GM18526 (cell line): ENCODE results near the gene LYL1.

Source experiments
- POLR2A ChIP-seq: IDR thresholded peaks from 3 replicates; pipeline ENCODE4 v1.6.1; 2011; ENCODE audit not compliant: insufficient read length; ENCODE audit errors: extremely low read depth

Gene LYL1

DNA sequence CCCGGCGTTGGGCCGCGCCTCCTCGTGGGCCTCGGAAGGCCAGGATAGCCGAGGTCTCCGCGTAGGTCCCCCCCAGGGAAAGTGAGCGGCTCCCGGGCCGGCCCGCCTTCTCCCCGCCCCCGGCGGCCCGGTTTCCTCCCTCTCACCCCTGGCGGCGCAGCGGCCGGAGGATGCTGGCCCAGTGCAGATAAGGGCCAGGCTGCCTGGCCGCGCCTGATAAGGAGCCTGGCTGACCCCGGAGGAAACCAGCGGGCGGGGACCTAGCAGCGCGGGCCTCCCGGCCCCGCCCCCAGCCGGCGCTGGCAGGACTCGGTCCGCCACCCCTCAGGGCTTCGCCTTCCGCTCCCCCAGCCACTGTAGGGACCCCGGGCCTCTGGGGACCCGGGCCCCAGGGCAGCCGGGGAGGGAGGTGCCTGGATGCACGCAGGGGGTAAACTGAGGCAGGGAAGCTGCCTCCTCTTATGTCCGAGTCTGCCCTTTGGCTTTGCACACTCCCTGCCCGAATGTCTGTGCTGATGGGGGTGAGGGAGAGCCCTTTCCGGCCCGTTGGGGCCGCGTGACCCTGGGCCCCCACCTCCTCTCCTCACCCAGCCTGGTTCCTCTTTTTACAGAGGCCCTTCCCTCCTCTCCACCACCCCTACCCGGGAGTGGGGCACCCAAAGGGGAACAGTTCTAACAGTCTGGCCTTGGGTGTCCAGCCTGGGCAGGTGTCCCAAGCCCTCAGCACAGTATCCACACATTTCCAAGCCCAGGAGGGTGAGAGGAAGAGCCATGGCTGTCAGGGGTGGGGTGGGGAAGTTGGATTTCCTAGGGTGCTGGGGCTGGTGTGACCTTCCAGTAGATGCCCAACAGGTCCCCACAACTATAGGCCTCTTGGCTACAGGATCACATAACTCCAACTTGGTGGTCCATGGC is at the start of gene LYL1:
Gene LYL1, minus strand, starts transcription at position 193 of the 915 bp plus-strand sequence. CDS start 1,687 bp downstream, outside the sequence.
- peak; percentile 66 for TF ChIP-seq POLR2A

DNA sequence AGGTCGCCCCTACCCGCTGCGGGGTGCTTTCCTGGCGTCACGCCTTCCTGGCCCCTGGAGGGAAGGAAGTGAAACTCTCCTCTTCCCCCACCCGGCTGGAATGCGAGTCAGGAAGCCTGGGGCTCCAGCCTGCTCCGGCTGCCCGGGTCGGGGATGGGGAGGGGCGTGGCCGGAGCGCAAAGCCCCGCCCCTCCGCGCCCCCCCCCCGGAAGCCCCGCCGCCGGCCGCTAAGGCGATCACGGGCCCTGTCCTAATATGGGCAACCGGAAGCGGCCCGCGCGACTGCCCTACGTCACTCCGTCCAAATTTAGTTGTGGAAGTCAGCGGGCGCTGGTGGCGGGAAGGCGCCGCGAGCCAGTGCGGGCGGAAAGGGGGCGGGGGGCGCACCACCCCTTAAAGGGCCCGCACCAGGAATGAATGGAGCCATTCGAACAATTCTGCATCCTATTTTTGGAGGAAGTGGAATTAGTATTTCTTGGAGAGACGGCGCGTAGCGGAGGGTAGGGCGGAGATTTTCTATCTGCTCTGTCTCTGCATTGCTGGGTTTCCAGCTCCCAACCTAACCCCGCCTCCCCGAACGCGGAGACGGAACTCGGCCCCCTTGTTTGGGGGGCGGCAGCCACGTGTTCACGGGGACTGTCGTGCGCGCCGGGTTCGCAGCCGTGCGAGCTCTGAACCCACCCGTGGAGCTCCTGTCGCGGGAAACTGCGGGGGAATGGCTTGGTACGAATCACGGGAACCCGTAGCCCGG is 49.1 kb upstream of the LYL1 start:
- TF ChIP-seq POLR2A = peak; percentile 46

DNA sequence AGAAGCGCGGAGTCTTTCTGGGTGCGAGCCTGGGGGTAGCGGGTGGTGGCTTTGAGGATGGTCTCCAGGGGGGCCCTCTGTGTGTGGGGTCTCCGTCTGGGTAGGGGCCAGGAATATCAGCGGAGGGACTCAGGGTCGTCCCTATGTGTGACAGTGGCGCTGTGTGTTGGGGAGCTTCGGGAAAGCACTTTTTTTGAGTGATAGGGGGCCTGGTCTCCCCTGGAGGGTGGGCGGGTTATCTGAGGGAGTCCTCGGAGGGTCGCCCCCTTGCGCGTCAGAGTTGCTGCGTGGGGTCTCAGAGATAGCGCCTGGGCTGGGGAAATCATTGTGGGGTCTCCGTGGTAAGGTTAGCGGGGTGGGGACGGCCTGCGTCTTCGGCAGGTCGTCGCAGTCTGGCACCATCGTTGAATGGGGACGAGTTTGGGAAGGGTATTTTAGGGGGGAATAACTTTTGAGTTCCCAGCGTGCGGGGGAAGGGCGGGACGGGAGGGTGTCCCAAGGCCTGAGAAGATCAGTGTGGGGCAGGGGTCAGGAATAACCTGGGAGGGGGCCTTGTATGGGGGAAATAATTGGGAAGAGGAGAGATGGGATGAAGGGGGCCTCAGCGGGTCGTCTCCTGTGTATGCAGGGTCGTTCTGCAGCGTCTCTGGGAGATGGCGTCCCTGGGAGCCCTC is 48.4 kb upstream of the LYL1 start:
- no peak for TF ChIP-seq POLR2A

DNA sequence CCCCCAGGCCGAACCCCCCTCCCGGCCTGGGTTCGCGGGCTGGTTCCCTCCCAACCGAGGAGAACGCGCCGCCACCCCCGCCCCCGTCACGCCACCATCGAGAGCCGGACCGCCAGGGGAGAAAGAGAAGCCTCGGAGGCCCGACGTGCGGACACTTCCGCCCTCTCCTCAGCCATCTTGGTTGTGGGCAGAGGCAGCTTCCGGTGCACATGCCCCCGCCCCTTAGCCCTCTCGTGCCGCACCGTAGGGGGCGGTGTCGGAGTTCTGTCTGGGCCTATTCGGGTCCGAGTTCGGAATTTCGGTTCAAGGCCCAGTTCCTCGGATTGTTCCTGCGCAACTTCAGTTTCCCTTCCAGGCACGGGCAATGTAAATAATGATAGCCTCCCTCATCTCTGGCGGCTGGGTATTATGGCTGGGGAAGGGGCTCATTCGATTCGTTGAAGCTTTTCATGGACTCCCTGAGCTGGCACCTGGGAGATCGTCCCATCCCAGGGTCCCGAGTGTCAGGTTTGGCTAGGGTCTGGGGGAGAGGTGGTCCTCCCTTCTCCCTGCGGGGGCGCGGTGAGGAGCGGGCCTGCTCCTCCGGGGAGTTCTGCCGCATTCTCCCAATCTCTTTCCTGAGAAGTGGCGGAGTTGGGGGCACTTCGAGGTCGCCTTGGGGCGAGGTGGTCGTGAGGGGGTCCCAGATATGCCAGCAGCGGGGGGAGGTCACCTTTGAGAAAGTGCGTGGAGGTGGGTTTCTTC is 47.7 kb upstream of the LYL1 start, which contains the start of the genes IER2 and STX10:
Gene IER2, plus strand, starts transcription at position 225 of the 744 bp plus-strand sequence. CDS start 2,776 bp downstream, outside the sequence.
Gene STX10, minus strand, starts transcription at position 189 of the 744 bp plus-strand sequence. CDS start 202 bp downstream, outside the sequence.
- TF ChIP-seq POLR2A = peak; percentile 34

DNA sequence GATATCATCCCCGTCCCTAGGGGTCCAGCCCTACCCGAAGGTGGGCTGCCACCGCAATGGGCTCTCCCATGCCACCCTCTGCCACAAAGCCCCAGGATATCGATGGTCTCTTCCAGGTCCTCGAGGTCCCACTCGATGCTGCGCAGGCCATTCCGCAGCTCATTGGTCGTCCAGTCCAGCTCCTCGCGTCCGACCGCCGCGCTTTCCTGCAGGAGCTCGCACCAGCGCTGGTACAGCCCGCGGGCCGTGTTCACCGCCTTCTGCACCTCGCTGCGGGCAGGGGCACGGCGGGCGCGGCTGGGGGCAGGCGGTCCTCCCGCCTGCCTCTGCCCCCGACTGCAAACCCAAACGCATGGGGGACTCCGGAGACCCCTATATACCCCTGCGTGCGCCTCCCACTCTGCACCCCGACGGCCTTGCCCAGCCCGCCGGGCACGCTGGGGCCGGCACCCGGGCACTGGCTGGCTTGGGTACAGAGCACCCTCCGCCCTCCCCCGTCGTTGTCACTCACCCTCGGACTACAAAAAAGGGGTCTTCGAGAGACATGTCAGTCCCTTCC is 47.0 kb upstream of the LYL1 start:
- no peak for TF ChIP-seq POLR2A

DNA sequence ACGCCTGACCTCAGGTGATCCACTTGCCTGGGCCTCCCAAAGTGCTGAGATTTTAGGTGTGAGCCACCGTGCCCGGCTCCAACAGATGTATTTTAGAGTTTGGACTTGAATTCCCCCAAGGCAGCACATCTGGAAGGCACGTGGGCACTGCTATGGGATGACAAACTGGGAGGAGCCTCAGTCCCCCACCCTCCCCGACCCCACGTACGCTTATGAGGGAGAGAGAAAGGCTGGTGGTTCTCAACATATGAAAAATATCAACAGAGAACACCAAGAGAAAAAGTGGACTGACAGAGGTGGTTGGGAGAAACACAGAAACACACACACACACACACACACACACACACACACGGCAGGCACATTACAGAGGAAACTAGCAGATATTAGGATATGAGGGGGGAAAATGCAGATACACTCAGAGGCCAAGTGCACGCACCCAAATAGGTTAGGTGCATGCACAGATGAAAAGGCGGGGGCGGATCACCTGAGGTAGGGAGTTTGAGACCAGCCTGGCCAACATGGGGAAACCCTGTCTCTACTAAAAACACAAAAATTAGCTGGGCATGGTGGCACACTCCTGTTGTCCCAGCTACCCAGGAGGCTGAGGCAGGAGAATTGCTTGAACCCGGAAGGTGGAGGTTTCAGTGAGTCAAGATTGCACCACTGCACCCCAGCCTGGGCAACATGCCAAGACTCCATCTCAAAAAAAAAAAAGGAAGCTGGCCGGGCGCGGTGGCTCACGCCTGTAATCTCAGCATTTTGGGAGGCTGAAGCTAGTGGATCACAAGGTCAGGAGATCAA is 44.3 kb upstream of the LYL1 start:
- TF ChIP-seq POLR2A = no peak

DNA sequence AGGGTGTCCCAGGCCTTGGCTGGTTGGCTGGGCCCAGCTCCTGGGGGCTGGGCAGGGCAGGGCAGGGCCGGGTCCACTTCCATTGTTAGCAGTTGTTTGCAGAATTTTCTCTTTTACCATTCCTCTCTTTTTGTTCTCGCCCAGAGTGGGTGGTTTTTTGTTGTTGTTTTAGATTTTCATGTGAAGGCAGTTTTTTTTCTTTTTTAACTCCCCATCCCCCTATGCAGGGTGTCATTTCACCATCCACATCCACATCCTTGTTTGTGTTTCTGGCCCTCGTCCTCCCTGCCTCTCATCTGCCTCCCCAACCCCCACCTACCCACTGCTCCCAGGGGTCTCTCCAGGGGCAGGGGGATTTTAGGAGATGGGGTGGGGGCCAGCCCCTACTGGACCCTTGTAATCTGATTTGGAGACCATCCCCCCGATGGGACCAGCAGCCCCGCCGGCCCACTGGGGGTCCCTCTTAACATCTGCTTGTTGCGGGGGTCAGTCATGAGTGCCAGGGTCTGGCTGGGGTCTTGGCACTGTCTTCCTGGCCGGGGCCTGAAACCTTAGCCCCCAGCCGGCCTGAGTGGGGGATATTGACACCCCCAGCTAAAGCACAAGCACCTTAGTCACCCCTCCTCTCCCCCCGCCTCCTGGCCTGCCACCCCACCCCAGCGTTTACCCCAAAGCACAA is 37.1 kb upstream of the LYL1 start:
- no peak for TF ChIP-seq POLR2A

DNA sequence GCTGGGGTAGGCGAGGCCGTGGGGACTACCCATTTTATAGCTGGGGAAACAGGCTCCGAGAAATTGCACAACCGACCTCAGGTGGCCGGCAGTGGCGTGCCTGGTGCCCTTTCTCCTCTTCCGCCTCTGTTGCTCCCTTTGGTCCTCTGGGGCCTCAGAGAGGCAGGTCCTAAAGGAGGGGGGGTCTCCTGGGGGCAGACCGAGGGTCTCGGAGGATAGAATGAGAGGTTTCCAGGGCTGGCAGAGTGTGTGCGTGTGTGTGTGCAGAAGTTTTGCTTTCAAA is 36.2 kb upstream of the LYL1 start:
- no peak for TF ChIP-seq POLR2A

DNA sequence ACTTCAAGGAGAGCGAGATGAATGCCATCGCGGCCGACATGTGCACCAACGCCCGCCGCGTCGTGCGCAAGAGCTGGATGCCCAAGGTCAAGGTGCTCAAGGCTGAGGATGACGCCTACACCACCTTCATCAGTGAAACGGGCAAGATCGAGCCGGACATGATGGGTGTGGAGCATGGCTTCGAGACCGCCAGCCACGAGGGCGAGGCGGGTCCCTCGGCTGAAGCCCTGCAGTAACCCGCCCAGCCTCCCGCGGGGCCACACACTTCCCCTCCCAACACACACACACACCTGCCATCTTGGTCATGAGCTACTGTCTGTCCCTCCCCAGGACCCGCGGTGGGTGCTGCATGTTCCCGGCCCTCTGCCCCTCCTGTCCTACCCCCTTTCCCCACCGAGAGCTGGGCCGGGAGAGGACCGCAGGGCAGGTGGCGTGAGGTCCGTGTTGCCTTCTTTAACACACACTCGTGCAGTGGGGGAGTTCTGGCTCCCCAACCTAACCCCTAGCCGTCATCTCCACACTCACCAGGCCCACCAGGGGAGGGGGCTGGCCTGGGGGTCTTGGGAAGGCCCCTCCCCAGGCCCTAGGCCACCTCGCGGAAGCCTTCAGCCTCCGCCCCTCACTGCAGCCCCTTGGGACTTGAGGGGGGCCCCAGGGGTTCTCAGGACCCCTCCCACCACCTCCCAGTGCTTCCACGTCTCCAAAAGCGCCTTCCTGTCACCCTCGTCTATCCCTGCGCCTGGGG is 35.7 kb upstream of the LYL1 start:
- TF ChIP-seq POLR2A = no peak

DNA sequence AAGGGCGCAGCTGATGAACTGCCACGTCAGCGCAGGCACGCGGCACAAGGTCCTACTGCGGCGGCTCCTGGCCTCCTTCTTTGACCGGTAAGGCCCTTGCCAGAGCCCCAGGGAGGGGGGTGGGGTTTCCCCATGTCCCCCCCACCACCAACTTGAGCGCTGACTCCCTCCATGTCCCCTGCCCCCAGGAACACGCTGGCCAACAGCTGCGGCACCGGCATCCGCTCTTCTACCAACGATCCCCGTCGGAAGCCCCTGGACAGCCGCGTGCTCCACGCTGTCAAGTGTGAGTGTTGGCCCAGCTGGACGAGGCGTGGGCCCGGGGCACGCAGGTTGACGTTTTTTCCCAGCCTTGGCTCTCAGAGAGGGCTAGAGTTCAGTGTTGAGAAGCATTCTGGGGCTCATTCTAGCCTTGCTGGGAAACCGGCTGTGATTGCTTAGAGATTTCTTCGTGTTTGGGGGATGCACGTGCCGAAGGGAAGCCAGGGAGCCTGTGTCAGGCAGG is 34.7 kb upstream of the LYL1 start:
- no peak for TF ChIP-seq POLR2A

DNA sequence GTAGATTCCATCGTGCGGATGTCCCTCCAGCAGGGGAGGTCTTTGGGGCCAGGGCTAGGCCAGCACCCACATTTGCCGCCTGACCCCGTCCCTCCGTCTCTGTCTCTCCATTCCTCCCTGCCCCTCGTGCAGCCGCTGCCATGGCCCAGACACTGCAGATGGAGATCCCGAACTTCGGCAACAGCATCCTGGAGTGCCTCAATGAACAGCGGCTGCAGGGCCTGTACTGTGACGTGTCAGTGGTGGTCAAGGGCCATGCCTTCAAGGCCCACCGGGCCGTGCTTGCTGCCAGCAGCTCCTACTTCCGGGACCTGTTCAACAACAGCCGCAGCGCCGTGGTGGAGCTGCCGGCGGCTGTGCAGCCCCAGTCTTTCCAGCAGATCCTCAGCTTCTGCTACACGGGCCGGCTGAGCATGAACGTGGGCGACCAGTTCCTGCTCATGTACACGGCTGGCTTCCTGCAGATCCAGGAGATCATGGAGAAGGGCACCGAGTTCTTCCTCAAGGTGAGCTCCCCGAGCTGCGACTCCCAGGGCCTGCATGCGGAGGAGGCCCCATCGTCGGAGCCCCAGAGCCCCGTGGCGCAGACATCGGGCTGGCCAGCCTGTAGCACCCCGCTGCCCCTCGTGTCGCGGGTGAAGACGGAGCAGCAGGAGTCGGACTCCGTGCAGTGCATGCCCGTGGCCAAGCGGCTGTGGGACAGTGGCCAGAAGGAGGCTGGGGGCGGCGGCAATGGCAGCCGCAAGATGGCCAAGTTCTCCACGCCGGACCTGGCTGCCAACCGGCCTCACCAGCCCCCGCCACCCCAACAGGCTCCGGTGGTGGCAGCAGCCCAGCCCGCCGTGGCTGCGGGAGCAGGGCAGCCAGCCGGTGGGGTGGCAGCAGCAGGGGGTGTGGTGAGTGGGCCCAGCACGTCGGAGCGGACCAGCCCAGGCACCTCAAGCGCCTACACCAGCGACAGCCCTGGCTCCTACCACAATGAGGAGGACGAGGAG is 32.7 kb upstream of the LYL1 start:
- TF ChIP-seq POLR2A = no peak
